ELF-1 (cell line): ENCODE measurements around the gene DUSP12.
"Not testable (repeated sequence)": the region's sequence is repeated elsewhere in the genome, so short reads cannot be mapped to it uniquely, and the experiment has no call there.

Experiments
- DNase-seq: peaks from one replicate; pipeline ENCODE4 v3.0.0-alpha.2; 2016; ENCODE audit warnings: low read depth, low spot score

The DUSP12 gene

DNA sequence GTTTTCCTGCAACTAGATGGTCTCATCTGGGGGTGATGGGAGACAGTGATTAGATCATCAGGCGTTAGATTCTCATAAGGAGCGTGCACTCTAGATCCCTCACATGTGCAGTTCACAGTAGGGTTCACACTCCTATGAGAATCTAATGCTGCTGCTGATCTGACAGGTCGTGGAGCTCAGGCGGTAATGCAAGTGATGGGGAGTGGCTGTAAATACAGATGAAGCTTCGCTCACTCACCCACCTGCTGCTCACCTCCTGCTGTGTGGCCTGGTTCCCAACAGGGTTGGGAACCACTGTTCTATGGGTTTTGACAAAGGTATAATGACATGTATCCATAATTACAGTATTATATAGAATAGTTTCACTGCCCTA lies 20.1 kb downstream of the DUSP12 start:
- not testable (repeated sequence) for DNase-seq

DNA sequence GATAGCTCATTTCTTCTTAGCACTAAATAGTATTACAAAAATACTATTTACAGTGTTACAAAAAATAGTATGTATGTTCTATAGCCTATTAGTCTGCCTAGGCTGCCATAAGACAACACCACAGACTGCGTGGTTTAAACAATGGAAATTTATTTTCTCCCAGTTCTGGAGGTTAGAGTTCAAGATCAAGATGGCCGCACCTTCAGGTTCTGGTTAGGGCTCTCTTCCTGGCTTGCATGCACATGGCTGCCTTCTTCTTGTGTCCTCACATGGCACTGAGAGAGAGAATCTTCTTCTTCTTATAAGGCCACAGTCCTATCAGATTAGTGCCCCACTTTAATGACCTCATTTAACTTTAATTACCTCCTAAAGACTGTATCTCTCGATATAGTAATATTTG lies 20.7 kb downstream of the DUSP12 start:
- no peak for DNase-seq

DNA sequence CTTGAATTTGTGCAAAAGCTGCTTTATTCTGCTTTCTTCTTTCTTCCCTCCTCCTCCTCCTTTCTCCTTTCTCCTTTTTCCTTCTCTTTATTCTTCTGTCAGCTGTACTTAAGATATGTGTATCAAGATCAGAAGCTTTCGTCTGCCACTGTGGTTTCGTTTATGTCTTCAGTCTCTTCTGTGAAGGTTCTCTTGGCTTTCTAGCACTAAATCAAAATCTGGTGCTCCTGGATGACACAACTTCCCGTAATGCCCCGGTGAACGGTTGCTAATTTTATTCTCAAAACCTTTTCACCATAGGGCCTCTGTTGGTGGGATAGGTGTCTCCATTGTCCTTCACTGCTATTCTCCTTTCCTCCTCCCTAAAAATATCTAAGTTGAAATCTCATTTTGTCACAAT lies 21.6 kb downstream of the DUSP12 start:
- DNase-seq, result no peak

DNA sequence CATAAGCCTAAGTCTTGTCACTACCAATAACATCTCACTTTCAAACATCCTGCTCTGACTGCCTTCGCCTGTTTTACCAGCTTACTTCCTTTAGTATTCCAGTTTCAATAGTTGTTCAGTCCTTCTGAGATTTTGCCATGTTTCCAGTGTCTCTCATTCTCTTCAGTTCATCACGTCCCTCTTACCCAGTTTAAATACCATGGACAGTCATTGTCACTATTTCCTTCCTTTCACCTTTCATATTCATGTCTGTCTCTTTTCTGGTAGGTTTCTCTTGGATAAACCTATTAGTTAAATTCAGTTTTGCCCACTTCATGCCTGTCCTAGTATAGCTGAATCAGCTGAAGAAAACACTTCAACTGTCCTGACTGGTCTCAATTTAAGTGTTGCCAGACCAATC lies 22.4 kb downstream of the DUSP12 start:
- DNase-seq, result no peak

DNA sequence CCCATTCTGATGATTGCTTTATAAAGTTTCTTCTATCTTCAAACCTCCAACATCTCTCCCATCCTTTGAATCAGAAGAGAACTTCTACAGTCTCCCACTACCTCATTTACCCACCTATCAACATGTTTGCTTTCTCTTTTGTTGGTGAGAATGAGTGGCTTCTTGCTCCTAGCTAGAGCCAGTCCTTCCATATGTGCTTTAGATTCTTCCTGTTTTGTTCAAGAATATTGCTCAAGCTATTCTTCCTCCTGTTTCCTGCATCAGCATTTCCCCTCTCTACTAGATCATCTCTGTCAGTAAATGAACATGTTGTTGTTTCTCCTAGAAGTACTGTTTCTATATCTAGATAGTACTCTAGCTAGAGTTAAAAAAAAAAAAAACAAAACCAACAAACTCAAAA lies 22.8 kb downstream of the DUSP12 start:
- no peak for DNase-seq

DNA sequence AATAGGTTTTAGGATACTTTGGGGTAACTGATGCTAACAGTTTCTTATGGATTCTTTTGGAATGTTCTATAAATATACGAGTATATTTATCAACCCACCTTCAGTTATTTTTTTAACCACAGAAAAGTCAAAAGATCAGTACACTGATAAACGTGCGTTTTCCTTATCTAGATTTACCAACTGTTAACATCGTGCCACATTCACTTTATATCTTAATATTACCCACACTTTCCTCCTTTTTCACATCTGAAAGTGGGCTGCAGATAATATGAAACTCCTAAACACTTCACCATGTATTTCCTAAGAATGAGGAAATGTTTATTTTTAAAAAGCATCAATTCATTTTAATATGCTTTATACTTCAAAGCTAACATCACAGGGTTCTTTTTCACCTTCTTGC lies 24.2 kb downstream of the DUSP12 start:
- no peak for DNase-seq

DNA sequence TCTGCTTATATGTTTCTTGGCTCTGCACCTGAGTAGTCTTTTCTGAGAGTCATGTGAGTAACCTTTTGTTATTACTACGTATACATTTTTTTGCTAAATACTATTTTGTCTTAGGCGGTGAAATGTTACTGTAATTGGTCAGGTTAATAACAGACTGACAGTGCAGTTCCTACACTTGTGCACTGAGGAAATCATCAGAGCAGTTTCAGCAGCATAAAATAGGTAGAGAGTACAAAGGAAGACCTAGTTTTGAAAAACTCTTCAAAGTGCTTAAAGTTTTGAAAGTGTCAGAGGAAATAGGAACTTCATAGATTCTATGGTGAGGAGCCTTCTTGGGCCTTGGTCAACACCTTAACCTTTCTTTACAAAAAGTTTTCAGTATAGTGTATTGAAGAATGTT lies 27.7 kb downstream of the DUSP12 start:
- no peak for DNase-seq

DNA sequence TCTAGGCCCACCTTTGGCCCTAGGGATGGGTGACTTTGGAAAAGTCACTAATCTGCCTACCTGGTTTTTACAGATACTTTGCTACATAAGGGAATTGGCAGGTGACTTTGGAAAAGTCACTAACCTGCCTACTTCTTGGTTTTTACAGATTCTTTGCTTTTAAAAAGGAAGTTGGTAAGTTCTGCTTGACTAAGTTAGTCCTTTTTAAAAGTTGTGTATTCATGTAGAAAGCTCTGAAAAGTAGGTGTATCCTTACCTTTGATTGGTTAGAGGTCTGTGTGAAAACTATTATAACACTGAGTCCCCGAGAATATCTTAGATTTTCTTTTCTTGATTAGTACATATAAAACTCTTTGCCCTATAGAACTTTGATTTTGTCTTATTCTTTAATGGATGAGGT lies 28.9 kb downstream of the DUSP12 start:
- no peak for DNase-seq

DNA sequence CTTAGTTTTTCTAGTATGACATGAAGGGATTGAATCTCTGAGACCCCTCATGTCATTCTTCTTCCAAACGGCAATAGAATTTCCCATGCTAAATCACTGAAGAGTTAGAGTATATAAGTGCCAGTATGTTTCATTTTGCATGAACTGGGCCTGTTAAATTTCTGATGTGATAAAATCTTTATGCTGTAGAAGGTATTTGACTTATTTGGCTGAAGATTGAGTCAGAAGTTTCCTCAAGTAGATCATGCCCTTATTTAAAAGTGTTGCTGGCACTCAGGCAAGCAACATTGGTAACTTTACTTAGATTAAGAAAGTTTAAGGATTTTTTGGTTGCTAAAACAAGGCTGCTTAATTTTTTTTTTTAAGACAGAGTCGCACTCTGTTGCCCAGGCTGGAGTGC lies 29.8 kb downstream of the DUSP12 start:
- no peak for DNase-seq

DNA sequence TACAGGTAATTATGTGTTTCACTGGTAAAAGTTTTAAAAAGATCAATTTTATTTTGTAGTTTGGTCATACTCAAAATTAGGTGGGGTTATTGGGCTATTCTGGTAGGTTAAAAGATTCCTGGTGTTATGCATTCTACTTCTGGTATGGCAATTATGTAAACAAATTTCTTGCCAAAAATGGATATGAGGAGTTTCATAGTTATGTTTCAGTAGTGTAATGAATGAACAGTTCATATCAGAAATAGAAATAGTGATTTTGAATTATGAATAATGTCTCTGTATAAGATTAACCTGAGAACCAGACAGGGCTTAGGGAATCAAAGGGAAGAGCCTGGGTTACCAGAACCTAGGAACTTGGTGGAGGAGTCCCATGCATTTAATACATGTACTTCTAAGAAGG lies 32.4 kb downstream of the DUSP12 start:
- DNase-seq, result no peak

DNA sequence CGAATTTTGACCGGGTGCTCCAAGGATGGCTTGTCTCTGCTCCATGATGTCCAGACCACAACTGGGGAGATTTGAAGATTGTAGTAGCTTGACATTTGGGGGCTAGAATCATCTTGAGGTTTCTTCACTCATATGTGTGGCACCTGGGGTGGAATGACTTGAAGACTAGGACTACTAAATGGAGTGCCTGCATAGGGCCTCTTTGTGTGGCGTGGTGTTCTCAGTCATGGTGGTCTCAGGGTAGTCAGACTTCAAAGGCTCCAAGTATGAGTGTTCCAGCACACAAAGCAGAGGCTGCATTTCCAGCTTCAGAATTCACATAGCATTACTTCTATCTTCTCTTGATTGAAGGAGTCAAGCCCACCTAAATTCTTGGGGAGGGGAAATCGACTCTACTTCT lies 33.3 kb downstream of the DUSP12 start:
- DNase-seq, result no peak

DNA sequence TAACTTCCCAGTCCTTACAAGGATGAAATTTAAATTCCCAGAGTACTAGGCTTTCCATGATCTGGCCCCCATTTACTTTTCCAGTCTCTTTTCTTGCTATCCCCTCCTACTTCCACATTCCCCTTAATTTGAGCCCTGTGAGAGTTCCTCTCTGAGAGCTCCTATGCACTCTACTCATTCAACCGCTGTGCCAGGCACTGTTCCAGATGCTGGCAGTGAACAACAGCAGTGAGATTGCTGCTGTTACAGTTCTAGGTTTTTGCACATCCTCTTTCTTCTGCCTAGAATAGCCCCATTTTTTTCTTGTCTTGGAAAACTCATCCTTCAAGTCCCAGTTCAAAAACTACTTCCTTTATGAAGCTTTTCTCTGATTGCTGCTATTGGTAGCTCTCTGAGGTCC lies 35.4 kb downstream of the DUSP12 start:
- DNase-seq, result no peak

DNA sequence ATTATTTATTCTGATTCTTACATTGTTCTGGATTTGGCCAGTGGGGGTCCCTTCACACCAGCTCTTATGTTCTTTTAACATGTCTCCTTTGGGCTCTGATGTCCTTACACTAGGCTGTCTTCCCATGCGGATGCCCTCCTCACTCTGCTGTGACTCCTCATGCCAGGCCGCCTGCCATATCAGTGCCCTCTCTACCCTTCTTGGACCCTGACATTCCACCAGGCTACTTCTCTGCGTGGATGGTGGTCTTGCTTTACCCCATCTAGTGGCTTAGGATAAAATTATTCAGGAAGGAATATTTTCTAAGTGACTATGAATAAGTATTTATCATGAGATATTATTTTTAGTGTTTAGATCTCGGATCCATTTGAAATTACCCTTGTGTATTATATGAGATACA lies 37.8 kb downstream of the DUSP12 start:
- DNase-seq, result no peak

DNA sequence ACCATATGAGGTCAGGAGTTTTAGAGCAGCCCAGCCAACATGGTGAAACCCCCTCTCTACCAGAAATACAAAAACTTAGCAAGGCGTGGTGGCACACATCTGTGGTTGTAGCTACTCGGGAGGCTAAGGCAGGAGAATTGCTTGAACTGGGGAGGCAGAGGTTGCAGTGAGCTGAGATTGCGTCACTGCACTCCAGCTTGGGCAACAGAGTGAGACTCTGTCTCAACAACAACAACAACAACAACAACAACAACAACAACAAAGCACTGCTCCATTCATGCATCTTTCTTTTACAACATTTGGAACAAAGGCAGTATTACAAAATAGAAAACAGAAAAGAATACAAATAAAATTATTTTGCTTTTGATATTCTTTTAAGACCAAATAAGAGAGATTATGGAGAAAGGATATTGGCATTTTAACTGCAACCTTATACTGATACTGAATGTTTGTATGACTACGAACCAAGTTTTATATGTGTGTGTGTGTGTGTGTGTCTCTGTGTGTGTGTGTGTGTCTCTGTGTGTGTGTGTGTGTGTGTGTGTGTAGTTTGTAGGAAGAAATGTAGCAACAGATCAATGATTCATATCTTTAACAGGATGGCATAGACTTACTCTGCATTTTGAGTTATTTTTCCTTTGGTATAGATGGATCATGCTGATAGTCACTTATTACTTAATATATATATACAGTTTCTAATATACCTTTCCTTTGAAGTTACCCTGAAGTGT lies 41.2 kb downstream of the DUSP12 start:
- DNase-seq, result no peak

DNA sequence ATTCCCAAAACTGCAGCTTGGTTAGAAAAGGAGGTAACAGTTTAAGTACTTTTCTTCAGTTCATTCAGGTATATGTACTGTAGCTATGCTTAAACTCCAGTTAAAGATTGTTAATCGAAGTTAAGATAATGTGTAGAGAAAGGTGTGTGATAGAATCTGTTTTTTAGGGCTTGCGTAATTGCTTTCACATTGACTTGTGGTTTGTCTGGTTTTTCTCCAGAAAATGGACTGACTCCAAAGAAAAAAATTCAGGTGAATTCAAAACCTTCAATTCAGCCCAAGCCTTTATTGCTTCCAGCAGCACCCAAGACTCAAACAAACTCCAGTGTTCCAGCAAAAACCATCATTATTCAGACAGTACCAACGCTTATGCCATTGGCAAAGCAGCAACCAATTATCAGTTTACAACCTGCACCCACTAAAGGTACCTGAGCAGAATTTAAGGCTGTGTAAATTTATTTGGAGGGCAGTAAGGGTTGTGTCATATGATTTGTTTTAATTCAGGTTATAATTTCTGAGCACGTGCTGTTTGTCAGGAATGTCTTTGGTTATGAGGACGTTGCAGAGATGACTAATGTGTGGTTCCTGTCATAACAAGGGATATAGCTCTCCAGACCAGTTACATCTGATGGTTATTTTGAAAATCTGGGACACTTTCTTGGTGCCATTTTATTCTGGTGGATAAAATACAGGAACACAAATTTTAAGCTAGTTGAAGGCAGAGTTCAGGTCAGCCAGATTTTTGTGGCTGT lies 42.5 kb downstream of the DUSP12 start:
- no peak for DNase-seq

DNA sequence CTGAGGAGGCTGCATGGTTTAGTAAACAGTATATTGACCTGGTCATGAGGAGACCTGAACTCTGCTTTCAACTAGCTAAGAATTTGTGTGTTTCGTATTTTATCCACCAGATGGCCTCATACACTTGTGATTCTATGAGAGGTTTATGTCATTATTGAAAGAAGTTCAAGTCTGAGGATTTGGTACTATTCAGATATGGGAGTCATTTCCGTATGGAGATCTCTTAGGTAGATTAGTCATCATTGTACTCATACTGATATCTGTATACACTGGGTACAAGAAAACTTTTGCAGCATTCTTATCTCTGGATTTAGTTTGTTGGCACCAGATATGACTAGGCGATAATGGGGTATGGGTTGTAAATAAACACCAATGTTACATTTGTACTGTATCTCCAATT lies 43.2 kb downstream of the DUSP12 start:
- DNase-seq, result no peak

DNA sequence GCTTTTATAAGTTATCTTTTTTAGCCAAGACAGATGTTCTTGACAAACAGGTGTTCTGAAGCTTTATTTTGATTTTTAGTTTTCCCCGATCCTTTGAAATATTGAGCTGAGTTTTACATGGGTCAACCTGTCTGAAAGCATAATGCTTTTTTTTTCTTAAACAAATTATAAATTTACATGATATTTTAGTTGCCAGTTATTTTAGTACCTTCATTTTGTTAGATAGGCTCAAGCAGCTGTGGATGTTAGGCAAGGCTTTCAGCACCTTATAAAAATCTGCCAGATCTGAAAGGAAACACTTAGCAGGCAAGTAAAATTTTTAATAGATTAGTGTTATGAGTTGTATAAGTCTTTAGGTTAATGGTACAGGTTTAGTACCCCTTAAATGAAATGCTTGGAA lies 50.2 kb downstream of the DUSP12 start:
- DNase-seq, result no peak

DNA sequence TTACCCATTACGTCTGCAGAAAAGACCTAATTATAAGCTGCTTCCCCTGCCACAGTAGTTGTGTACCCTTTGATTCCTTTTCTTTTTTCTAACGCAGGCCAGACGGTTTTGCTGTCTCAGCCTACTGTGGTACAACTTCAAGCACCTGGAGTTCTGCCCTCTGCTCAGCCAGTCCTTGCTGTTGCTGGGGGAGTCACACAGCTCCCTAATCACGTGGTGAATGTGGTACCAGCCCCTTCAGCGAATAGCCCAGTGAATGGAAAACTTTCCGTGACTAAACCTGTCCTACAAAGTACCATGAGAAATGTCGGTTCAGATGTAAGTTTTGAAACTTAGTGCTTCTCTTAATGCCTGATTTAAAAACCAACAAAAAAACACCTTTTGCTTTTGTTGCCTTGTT lies 52.4 kb downstream of the DUSP12 start:
- DNase-seq, result no peak

DNA sequence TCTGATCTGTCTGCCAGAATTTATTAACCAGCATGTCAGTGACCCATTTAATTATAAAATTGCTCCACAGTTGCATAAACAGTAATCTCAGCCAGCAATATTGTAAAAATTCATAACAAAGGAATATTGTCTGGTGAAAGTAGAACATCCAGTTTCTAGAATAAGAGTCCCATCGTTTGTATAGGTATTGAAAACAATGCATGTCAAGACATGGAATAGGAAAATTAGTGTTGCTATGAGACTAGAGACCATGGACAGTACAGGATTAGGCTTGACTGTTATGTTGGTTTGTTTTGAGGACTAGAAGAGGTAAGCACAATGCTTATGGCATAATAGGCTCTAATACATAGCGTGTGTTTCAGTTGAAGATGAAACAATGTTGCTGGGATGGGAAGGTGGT lies 53.6 kb downstream of the DUSP12 start:
- no peak for DNase-seq

DNA sequence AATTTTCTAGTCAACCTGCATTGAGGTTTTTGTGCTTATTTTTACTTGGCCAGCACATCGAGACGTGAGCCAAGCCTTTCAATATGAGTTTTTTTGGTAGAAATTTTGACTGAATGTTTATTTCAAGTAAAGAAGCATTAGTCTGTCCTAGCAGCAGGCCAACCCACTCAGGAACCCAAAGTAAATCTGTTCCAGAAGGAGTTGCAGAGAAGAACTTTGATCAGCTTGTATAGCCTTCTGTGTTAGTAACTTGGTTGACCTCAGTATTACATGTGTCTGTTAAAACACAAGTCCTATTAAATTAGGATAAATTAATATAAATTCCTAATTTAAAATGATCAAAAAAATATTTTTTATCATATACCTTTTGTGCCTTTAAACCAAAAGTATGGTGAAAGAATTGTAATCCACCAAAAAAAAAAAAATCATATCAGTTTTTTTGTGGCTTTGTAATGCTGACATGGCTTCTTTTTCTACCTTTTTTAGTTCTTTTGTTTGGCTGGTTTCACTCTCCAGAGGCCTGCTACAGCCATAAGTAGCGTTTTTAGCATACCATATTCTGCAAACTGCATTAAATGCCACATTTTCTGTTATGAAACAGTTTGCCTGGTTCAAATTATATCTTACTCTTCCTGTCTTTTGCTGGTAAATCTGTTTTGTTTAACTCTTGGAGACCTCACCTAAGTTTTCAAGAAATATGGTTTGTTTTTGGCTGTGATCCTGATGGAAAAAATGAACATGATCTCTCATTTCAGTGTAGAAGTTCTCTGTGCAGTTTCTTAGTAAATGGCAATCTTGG lies 56.0 kb downstream of the DUSP12 start:
- no peak for DNase-seq
